Stimulated activated CD4-positive, alpha-beta T cell treated with anti-CD3 and anti-CD28 coated beads, Interleukin-12 subunit alpha, Interleukin-12 subunit beta, amount 100 ng/mL, for 4 hours (primary cell): ENCODE results near the gene RNPS1.
"Not testable (repeated sequence)": the region's sequence is repeated elsewhere in the genome, so short reads cannot be mapped to it uniquely, and the experiment has no call there.

Experiments
- DNase-seq: peaks from one replicate; pipeline ENCODE4 v3.0.0-alpha.2; 2020

Gene RNPS1

DNA sequence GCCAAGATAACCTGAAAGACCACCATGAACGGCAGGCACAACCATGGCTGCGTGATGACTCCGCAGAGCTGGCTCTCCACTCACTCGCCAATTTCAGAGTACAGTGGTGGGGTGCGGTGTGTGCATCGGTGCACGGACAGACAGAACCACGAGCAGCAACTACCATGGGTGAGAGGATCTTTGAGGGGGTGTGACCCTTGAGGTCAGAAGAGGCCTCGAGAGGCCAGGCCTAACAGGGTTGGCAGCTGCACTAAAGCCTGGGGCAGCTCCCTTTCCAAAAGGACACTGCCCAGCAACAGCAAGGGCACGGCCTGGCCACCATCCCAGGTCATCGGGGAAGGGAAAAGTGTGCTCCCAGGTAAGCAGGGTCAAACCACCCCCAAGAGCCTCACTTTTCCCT is 14.6 kb downstream of the RNPS1 start:
- DNase-seq: no peak

DNA sequence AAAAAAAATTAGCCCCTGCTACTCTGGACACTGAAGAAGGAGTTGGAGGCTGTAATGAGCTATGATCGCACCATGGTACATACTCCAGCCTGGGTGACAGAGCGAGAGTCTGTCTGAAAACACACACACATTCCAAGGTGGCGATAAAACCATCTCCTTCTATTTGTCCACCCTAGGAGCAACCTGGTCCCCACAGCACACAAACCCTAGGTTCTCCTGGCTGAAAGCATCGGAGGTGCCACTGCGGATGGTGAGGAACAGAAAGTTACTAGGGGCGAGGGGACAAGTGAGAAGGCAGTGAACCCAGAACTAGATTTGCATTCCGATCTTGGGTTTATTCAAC is 15.1 kb downstream of the RNPS1 start:
- no peak for DNase-seq

DNA sequence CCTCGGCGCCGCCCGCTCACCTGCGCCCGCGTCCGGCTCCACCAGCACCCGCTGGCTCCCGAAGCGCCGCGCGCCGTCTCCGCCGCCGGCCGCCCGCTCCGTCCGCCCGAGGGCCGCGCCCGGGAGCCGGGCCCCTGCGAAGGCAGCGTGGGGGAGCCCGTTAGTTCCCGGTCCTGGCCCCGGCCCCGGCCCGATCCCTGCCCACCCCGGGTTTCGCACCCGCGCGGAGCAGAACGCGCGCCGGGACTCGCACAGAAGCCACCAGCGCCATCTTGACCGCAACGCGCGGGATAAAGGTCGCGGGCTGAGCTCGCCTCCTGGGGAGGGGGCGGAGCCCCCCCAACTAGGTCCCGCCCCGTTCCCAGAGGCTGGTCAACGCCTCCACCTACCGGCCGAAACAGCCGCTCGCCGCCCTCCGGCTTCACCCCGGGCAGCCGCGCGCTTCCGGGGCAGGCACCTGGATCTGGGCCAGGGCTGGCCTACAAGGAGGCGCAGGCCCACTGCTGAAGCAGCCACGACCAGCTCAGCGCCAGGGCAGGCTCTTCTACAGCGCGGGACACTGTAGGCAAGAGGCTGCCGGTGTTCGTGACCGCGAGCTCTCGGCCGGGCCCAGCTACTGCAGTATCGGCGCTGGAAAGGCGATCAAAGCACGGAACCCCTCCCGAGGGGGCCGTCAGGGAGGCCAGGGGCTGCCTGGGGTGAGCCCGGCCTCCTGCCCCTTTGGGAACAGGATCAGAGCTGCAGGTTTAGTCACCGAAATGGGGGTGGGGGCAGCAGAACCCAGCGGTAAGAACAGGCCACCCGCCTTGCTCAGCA is 16.4 kb downstream of the RNPS1 start, which contains the start of gene ECI1:
TSS of gene ECI1 (minus strand) at position 292 of the 816 bp plus-strand sequence. CDS start at position 271, 21 bp downstream.
- DNase-seq: peak; percentile 76

DNA sequence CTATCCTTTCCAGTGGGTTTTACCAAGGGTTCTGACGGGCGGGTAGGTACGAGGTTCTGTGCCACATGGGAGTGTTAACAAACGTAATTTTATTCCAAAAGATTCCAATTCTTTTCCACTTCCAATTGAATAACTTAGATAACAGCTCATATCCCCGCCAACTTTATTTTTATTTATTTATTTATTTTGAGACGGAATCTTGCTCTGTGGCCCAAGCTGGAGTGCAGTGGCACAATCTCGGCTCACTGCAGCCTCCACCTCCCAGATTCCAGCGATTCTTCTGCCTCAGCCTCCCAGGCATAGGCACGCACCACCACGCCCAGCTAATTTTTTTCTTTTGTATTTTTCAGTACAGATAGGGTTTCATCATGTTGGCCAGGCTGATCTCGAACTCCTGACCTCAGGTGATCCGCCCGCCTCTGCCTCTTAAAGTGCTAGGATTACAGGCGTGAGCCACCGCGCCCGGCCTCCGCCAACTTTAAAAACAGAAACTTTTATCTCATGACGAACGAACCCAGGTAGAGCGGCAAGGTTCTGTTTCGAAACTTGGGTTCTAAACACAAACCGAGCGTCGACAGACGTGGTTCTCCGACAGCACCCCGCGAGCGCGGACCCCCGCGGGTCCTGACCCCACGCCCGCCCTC is 17.2 kb downstream of the RNPS1 start:
- peak; percentile 36 for DNase-seq

DNA sequence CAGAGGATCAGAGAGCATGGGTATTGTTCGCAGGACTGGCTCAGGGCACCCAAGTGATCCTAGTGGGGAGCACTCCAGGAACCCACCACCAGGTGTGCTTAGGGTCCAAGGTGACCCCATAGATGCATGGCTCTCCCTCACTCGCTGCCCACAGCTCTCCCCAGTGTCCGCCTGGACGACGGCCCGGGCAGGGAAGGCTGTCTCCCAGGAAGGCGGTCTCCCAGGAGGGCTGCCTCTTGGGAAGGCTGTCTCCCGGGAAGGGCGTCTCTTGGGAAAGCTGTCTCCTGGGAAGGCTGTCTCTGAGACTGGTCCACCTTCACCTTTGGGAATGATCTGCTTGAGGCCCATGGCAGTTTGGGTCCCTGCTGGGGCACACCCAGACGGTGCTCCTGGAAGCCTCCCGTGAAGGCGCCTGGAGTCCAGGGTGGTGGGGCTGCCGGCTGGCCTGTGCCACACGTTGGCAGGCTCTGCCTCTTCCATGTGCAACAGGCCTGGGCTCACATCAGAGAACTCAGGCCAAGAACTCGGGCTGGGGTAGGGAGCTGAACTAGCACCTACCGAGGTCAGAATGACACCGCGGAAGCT is 21.5 kb downstream of the RNPS1 start:
- no peak for DNase-seq

DNA sequence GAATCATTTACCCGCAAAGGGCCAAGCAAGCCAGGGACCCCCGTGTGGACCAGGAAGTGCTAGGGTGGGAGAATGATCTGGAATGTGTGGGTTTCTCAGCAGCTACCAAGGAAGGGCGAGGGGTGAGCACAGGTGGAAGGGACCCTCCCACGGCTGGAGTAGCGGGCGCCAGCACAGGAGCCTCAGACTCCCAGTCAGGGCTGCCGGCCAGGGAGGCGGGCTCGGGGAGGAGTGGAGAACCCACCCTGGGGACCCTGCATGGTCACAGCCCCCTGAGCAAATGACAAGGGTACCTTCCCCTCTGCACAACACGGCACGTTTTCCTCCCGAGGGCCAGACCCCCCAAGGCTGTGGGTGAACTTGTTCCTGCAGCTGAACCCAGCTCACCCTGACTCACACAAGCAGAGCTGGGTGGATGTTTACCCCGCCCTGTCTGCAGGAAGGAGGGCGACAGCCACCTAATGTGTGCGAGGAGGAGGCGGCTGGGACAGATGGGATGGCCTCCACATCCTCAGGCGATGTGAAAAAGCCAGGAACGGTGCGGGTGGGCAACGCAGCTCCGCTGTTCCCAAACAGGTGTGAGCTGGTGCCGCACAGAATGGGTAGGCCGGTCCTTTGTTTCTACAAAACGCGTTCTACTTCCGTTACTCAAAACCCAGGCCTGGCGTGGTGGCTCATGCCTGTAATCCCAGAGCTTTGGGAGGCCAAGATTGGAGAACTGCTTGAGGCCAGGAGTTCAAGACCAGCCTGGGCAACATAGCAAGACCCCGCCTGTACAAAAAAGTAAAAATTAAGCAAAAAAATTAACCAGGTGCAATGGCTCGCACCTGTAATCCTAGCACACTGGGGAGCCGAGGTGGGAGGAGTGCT is 22.8 kb downstream of the RNPS1 start:
- no peak for DNase-seq

DNA sequence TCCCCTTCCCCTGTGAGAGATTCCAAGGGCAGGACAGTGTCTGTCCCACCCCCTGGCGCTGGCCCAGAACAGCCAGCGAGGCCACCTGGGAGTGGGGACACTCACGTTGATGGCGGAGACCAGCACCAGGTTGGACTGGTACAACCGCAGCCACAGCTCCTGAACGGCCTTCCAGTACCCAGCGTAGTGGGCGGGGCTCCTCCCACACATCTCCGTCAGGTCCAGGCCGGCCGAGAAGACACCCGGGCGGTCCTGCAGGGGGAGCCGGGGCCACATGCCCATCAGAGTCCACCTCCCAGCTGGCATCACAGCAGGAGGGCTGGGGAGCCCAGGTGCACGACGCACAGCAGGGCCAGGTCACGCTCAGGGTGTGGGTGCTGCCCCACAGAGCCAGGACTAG is 23.6 kb downstream of the RNPS1 start:
- no peak for DNase-seq

DNA sequence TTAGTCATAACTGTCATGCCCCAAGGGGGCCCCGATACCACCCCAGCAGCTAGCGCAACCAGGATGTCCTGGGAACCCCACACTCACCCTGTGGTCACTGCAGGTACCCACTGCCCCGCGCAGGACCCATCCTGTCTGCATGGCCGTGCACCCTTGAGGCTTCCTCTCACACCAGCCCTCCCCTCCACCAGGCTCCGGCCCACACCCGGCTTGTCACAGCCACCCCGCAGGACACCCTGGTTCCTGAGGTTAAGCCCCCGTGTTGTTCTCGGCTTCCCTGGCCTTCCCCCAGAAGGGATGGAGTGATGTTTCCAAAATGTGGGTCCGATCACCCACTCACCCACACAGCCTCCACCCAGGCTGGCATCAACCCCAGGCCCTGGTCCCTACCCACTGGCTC is 24.1 kb downstream of the RNPS1 start:
- DNase-seq: no peak

DNA sequence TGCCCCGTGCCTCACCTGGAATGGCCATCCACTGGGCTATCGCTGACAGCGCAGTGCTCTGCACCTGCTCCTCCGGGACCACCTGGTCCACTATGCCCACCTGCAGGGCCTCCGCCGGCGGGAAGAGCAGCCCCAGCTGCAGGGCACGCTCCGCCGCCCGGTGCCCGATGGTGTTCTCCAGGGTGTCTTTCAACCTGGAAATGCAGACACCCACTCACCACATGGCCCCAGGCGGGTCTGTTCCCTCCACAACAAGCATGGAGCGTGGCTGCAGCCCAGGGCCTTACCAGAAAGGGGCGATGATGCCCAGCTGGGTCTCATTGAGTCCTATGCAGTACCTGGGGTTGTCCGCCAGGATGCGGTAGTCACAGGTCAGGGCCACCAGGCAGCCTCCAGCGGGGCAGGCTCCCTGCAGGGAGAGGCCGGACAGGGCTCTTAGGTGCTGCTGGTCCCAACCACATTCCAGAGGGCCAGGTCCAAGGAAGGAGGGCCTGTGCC is 24.8 kb downstream of the RNPS1 start:
- no peak for DNase-seq

DNA sequence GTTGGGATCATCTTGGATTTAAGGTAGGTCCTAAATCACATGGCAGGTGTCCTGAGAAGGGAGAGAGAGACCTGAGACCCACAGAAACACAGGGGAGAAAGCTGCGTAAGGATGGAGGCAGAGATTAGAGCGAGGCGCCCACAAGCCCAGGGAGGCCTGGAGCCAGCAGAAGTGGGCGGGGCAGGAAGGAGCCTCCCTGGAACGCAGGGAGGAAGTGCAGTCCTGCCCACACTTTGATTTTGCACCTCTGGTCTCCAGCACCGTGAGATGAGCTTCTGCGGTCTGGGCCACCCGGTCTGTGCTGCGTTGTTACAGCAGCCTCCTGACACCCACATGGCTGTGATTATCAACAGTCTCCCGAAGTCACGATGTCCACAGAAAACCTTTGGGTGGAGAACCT is 25.3 kb downstream of the RNPS1 start:
- DNase-seq: no peak

DNA sequence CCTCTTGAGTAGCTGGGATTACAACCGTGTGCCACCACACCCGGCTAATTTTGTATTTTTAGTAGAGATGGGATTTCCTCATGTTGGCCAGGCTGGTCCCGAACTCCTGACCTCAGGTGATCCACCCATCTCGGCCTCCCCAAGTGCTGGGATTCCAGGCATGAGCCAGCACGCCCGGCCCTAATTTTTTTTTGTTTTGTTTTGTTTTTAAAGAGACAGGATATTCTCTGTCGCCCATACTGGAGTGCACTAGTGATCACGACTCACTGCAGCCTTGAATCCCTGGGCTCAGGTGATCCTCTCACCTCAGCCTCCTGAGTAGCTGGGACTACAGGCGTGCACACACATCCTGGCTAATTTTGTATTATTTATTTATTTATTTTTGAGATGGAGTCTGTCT is 27.6 kb downstream of the RNPS1 start:
- not testable (repeated sequence) for DNase-seq

DNA sequence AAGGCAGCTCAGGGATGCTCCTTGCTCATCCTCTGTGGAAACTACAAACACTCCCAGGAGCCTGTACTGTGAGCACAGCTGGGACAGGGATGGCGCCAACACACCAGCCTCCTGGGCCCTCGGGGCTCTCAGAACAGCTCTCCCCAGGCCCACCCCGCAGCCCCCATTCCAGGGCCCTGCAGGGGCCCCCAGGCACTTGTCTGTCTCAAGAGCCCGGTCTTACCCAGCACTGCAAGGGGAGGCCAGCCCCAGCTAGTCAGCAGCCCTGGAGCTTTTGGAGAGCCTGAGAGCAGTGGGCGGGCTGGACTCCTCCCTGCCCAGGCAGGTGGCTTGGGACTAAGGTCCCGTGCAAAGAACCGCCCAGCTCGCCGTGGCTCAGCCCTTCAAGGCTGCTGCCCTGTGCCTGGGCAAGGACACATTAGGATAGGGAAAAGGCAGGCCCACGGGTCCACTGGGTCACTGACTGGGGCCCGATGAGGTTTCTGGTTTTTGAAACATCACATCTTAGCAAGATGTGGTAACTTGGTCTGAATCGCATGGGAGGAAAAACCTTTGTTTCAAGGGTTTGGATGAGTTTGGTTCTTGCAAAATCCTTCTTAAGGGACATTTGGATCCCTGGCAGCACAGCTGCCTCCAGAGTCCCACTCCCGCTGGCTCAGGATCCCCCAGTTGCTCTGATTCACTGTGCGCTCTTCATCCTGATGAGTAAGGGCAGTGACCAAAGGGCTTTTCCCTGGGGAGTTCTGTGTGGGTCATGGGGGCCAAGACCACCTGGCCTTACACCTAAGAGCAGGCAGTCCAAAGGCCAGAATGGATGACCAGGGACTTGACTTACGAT is 28.9 kb downstream of the RNPS1 start:
- no peak for DNase-seq

DNA sequence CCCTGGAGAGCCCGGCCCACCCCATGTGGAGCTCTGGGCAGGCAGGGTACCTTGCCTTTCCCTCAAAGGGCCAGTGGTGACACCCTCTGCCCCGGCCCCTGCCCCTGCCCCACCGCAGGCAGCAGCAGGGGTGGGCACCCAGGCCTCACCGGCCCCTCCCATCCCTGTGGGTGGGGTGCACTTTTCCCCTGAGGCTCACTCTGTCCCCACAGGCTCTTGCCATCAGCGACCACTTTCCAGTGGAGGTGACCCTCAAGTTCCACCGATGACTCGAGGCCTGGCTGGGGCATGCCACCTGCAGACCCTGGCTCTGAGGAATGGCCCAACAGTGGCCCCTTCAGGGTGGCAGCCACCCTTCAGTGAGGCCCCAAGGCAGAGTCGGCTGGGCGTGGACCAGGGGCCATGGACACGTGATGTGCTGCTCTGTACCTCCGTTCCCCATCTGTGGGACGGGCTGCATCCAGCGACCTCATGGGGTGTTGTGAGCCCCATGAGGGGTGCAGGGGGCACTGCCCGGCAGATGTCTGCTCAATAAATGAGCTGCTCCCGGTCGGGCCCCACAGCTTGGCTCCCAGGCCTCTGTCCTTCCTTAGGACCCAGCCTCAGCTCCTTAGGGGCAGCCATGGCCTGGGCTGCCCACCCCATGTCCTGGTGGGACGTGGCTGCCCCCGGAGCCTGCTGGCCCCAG is 29.6 kb downstream of the RNPS1 start:
- no peak for DNase-seq

DNA sequence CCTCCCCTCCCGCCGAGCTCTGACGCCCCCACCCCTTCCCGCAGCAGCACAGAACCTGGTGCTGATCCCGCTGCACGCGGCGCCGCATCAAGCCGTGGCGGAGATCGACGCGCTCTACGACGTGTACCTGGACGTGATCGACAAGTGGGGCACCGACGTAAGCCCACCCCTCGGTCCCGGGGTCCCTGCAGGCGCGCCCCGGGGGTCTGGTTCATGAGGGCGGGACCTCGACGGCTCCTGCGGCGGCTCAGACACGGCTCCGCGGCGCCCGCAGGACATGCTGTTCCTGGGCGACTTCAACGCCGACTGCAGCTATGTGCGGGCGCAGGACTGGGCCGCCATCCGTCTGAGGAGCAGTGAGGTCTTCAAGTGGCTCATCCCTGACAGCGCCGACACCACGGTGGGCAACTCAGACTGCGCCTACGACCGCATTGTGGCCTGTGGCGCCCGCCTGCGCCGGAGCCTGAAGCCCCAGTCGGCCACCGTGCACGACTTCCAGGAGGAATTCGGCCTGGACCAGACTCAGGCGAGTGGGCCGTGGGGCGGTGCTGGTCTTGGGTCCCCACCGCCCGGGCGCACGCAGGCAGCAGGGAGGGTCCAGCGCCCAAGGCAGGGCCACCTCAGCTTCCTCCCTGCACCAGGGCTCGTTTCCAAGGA is 30.3 kb downstream of the RNPS1 start:
- no peak for DNase-seq

DNA sequence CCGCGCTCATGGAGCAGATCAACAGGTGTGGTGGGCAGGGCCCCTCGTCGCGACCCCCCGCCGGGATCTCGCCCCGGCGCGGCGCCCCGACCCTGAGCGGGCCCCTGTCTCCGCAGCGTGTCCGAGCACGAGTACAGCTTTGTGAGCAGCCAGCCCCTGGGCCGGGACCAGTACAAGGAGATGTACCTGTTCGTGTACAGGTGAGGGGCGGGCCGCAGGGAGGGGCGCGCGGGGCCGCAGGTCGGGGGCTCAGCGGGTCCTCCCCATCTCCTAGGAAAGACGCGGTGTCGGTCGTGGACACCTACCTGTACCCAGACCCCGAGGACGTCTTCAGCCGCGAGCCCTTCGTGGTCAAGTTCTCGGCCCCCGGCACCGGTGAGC is 30.8 kb downstream of the RNPS1 start:
- no peak for DNase-seq

DNA sequence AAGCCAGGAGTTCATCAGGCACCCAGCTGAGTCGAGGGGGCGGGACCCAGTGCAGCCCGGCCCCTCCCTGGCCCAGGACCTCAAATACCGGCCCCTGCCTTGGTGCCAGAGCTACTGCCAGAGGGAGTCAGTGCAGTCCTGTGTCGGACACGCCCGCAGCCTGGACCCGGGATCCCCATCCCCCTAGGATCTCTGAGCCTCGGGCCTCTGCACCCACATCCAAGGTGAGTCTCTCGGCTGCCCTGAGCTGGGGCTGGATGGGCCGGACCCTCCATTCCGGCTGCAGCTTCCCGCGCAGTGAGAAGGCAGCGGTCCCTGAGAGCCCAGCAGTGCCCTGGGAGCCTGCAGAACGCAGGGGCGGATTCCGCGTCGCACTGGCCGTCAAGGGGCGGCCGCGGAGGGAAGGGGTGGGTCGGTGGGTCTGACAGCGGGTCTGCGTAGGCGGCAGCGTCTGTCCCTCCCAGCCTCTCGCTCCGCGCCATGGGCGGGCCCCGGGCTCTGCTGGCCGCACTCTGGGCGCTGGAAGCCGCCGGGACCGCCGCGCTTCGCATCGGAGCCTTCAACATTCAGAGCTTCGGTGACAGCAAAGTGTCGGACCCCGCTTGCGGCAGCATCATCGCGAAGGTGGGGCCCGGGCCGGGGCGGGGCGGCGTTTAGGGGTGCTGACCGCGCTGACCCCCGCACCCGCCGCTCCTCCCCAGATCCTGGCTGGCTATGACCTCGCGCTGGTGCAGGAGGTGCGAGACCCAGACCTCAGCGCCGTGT is 31.4 kb downstream of the RNPS1 start, which contains the start of gene DNASE1L2:
TSS of gene DNASE1L2 (plus strand) at position 108 of the 765 bp plus-strand sequence. CDS start at position 481, 373 bp downstream.
- DNase-seq: no peak

DNA sequence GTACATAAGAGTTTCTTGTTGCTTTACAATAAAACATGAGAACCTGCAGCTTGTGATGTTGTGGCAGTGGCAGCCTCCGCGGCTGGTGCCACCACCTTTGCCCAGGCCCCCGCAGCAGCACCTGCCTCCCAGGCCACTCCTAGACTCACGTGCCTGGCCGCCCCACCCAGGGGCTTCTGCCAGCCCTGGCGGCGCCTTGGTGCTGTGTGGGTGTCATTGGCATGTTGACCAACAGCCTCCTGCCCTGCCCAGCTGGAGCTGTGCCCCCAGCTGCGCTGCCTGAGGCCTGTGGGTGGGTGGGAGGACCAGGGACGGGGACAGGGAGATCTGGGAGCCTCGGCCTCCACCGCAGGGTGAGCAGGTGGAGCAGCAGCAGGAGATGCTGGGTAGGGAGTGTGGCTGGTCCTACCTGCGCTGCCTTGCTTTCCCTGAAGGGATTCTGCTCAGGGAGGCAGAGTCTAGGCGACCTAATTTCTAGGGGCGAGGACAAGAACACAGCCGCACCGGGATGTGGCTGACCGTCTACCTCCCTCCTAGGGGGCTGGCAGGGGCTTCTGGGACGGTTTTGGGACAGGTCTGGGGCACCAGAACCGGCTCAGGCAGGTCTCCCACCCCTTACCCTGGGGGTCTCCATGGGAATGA is 32.1 kb downstream of the RNPS1 start:
- DNase-seq: no peak

DNA sequence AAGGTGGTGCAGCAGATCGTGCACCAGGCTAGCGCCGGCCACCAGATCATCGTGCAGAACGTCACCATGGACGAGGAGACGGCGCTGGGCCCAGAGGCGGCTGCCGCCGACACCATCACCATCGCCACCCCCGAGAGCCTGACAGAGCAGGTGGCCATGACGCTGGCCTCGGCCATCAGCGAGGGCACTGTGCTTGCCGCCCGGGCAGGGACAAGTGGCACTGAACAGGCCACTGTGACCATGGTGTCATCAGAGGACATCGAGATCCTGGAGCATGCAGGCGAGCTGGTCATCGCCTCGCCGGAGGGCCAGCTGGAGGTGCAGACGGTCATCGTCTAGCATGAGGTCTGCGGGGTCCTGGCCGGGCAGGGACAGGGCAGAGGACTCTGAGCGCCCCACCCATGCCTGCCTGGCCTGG is 32.7 kb downstream of the RNPS1 start:
- DNase-seq: no peak

DNA sequence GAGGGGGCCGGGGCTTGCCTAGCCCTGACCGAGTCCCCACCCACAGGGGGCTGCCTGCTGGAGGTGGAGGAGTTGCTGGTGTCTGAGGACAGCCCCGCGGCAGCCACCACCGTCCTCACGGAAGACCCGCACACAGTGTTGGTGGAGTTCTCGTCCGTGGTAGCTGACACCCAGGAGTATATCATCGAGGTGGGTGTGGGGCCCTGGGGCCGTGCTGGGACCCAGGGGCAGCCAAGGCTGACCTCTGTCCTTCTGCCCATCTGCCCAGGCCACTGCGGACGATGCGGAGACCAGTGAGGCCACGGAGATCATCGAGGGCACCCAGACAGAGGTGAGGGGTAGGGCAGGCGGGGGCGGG is 33.1 kb downstream of the RNPS1 start:
- DNase-seq: no peak
